G401.6 (cell line): ENCODE measurements around the gene SLC12A5.

ENCODE experiments used
- FAIRE-seq: peaks from 2 replicates; lab custom pipeline; 2012; peaks lifted over from hg19 to GRCh38; lab: Jason Lieb, UNC

The SLC12A5 gene

DNA sequence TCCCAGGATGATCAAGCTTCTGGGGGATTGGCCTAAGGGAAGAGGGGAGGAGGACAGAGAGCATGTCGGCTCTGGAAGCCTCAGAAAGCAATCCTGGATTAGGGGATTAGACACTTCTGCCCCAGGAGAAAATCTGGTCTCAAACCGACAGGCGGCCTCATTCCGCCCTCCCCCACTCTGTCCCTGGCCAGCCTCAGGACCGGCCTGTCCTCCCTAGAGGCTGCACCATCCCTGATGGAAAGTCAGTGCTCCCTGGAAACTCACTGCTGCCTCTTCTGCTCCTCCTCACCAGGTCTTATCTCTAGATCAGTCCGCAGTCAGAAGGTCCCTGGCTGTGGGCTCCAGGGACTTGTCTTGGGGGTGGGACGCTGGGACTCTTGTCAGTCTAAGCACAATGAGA is 905 bp upstream of the SLC12A5 start:
- no peak for FAIRE-seq

DNA sequence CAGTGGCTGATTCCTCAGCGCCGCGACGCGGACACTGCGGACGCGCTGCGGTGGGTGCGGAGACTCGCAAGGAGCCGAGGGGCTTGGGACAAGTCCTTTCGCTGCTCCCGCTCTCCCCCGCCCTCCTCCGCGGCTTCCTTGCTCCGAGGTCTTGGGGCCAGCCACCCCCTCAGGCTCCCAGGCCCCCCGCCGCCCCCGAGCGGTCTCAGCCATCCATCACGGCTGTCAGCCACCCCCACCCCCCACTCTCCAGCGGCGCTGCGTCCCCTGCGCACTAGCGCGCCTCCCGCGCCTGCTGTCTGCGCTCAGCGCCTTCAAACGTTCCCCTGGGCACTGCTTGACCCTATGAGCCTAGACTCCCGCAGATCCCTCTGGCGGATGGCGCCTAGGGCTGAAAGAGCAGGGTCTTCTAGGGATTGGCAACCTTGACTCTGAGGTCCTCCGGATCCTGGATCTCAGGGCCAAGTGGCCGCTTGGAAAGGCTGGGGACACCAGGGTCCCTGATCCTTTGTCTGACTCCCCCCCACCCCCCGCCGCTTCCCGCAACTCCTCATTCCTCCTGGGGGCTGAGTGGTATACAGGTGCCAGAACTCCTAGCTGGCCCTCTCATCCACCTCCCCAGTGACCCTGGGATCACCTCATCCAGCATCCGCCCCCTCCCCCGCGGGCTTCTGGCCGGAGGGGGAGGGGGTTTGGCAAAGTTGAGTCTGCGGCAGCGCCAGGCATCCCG is 1.4 kb downstream of the SLC12A5 start:
- FAIRE-seq = no peak

DNA sequence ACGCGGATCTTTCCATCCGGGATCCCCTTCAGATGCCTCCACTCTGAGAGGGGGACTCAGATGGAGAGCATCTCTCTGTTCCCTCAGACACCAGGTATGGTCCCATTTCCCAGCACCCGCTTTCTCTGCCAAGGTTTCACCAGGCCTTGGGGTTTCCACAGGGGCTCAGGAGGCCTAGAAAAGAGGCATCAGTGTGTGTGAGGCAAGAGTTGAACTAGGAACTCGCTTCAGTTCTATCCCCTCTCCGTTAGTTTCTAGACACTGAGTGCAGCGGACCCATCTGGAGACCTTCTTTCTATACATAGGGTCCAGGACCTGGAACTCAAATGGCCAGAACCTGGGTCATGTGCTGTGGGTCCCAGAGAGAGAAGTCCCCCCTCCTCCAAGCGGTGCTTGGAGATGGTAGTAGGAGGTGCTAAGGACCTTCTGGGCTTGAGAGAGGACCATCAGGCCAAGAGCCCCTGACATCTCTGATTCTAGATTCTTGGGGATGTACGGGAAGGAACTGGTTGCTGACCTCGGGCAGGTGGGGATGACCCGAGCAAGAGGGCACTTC is 2.1 kb downstream of the SLC12A5 start:
- no peak for FAIRE-seq

DNA sequence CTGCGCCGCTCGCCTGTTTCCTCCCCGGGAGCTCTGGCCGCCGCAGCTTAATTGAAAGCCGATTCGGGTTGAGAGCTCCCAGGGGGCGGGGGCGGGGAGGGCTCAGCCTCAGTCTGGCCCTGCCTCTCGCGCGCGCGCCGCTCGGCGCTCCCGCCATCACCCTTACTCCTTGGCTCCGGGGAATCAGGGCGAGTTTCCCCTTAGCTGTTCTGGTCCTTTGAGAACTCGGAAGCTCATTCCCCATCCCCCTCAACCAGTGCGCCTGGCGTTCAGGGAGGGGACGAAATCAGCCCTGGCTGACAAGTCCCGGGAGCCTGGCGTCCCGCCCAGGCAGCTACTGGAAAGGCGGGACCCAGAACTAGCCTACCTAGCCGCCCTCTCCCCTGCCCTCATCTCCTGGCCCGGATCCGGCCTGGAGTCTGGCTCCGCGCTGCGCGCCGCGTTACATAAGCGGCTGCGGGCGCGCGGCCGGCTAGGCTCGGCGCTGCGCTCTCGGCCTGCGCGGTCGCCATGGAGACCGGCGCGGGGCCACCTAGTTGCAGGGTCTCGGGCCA is 2.8 kb downstream of the SLC12A5 start:
- FAIRE-seq = no peak

DNA sequence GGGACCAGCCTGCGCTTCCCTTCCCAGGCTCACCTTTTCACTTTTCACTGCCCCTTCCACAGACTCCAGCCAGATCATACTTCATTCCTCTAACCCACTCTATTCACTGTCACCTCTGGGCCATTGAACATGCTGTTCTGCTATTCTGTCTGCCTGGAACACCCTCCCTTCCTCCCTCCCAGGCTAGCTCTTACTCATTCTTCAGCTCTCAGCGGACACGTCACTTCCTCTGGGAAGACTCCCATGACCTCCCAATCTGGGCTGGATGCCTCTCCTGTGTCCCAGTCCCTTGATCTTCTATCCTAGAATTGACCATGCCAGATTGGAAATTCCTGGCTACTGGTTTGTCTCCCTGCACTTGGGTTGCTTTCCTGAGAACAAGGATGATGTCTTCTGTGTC is 5.0 kb downstream of the SLC12A5 start:
- FAIRE-seq = no peak

DNA sequence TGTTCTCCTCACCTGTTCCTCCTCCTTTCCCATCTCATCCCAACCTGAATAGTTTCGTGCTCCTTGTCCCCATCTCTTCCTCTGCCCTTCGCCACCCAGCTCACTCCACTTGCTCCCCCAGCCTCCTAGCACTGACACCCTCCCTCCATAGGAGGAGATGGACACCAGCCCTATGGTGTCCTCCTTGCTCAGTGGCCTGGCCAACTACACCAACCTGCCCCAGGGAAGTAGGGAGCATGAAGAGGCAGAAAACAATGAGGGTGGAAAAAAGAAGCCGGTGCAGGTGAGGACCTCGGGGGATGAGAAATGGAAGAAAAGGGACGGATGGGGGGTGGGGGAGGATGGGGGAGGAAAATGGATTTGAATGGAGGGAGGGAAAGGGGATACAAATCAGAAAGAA is 6.2 kb downstream of the SLC12A5 start:
- FAIRE-seq = no peak

DNA sequence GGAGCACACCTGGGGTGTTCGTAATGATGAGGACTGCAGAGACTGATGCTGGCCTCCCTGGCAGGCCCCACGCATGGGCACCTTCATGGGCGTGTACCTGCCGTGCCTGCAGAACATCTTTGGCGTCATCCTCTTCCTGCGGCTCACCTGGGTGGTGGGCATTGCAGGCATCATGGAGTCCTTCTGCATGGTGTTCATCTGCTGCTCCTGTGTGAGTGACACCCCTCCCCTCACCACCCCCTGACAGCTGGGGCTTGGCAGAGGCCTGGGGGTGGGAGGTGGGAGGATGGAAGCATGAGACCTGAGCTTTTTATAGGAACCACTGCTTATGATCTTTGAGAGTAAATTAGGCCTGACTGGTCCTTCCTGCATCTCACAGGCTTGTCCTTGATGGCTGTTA is 6.7 kb downstream of the SLC12A5 start:
- no peak for FAIRE-seq

DNA sequence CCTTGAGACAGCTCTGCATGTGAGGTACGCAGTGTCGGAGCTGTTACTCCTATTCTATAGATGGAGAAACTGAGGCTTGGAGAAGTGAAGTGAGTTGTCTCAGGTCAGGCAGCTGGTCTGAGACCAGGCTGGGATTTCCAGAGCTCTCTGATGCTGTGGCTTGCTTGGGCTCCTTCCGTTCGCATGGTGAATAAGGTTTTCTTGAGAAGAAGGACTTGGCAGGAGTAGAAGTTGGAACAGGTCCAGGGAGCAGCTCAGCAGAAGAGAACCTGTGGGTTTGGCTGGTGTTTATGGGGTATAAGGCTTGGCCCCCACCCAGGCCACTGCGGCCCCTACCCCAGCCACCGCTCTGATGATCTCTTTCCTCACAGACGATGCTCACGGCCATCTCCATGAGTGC is 7.4 kb downstream of the SLC12A5 start:
- no peak for FAIRE-seq

DNA sequence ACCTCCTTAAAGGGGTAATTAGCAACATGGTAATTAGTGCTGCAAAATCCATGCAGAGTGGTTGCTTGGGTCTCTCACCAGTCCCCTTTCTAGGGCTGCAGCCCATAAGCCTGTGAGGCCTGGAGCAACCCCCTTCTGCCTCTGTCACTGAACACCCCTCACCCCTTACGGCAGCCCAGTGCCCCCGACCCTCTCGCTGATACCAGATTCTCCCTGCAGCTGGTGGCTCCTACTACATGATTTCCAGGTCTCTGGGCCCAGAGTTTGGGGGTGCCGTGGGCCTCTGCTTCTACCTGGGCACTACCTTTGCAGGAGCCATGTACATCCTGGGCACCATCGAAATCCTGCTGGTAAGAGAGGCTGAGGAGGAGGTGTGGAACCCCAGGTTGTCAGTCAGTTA is 8.0 kb downstream of the SLC12A5 start:
- no peak for FAIRE-seq

DNA sequence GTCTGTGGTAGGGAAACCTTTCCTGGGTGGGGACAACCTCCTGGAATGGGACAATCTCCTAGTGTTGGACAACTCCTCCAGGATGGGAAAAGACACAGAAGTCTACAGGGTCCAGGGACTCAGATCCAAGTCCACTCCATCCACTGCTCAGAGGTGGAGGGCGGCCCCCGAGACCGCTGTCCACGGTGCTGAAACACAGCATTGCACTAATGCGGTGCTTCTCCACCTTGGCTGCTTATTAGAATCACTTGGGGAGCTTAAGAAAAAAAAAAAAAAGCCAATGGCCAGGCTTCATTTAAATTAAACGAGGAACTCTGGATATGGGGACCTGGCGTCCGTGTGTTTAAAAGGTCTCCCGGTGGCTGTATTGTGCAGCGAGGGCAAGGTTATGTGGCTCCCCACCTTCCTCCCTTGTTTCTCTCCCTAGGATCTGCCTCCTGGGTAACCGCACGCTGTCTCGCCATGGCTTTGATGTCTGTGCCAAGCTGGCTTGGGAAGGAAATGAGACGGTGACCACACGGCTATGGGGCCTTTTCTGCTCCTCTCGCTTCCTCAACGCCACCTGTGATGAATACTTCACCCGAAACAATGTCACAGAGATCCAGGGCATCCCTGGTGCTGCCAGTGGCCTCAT is 12.0 kb downstream of the SLC12A5 start:
- FAIRE-seq = no peak

DNA sequence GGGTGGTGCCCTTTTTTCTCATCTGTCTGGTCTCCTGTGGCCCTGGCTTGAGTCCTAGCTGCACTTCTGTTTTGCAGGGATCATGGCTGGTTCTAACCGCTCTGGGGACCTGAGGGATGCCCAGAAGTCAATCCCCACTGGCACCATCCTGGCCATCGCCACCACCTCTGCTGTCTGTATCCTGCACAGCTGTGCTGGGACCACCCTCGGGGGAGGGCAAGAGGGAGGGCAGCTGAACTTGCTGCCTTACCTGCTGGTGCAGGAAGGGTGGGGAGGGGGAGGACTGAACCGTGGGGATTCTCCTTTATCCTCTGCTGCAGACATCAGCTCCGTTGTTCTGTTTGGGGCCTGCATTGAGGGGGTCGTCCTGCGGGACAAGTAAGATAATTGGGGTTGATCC is 14.5 kb downstream of the SLC12A5 start:
- FAIRE-seq = no peak

DNA sequence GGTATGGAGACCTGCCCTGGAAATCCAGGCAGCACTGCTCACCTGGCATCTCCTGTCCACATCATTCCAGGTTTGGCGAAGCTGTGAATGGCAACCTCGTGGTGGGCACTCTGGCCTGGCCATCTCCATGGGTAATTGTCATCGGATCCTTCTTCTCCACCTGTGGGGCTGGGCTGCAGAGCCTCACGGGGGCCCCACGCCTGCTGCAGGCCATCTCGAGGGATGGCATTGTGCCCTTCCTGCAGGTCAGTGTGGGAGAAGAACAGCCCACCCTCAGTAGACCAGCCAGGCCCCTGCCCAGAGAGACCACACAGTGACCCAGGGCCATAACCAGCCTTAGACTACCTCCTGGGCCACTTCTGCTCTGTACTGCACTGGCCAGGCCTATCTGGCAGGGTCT is 15.9 kb downstream of the SLC12A5 start:
- no peak for FAIRE-seq

DNA sequence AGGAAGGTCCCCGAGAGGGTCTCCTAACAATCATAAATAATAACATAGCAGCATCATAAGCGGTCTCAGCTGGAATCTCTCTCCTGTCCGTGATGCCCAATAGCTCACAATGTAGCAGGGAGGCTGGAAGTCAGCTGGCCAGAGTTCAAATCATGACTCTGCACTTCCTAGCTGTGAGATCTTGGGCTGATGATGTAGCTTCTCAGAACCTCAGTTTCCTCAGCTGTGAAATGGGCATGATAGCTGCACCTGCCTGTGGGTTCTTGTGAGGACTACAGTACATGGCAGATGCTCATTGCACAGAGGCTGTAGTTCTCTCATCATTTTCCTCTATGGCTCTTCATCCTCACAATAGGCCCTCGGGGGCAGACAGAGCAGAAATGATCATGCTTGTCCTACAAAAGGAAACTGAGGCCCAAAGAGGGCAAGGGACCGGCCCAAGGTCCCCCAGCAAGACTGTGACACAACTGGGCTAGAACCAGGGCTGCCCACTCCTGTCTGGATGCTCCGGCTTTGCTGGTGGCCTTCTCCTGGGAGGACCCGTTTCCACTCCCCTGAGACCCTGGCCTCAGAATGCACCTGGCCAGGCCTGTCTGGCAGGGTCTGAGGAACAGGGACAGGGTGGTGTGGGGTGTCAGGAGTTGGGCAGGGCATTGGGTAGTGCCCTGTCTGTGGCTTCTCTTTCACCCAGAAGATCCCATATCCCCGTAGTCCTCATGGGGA is 17.7 kb downstream of the SLC12A5 start:
- FAIRE-seq = no peak

DNA sequence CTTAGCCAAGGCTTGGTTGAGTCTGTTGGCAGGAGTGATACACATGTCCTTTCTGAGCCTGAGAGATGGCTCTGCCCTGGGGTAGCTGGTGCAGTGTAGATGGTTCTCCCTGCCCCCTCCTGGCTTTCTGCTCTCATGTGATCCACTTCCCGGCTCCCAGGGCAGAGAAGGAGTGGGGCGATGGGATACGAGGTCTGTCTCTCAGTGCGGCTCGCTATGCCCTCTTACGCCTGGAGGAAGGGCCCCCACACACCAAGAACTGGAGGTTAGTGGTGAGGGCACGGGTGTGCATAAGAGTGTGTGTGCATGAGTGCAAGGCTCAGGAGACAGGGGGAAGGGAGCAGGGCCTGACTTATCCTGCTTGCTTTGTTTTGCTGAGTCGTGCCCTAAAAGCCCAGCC is 18.8 kb downstream of the SLC12A5 start:
- no peak for FAIRE-seq

DNA sequence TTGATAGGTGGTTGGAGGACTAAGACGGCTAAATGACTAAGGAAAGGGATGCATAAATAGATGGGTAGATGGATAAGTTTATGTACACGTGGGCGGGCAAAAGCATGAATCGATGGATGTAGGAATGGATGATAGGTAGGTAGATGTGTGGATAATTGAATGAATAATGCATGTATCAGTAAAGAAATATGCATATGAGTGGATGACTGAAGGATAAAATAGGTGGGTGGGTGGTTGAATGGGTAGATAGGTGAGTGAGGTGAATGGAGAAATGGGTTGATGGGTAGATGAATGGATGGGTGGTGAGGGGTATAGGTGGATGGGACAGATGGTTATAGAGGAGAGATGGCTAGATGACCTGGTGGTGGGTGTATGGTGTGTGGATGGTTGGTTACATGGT is 20.2 kb downstream of the SLC12A5 start:
- no peak for FAIRE-seq

DNA sequence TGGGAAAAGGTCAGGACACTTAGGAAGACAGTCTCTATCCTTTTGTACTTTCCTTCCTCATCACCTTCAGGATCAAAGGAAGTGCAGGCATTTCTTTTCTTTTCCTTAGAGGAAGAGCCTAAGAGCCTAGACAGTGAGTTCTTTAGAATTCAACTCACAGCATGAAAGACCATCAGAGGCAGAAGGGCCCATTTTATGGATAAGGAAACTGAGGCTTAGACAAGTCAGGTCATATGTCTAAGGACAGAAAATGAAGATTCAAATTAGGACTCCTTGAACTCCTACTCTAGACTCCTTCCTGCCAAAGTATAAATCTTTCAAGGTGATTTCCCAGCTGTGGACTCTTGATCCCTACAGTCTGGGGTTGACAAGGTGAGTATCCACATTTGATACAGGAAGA is 20.8 kb downstream of the SLC12A5 start:
- FAIRE-seq = no peak

DNA sequence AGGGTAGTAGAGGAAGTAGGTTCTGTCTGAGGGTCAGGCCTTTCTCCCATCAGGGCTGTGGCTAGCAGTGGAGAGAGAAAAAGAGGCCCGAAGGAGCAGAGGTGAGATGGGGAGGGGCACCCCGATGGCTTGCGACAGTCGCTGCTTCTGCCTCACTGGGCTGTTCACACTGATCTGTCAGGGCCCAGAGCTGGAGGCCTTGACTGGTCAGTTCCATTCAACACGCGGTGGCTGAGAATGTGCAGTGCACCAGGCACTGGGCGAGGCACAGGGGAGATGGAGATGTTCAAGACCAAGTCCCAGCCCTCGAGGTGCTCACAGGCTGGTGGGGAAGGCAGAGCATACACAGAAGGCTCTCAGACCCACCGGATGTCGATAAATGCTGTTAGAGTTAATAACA is 21.4 kb downstream of the SLC12A5 start:
- FAIRE-seq = no peak

DNA sequence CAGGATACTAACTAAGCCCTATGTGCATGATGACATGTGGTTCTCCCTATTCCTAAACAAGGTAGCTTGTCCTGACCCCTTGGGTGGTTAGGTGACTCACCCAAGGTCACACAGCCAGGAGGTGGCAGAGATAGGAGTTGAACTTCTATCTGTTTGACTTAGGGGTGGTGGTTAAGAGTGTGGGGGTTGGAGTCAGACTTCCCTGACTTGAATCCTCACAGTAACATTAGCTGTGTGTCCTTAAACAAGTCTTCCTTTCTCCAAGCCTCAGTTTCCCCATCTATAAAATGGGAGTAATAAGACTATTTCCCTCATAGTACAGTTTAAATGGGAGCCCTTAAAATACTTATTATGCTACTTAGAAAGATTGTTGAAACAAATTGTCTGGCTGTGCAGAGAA is 21.9 kb downstream of the SLC12A5 start:
- FAIRE-seq = no peak

DNA sequence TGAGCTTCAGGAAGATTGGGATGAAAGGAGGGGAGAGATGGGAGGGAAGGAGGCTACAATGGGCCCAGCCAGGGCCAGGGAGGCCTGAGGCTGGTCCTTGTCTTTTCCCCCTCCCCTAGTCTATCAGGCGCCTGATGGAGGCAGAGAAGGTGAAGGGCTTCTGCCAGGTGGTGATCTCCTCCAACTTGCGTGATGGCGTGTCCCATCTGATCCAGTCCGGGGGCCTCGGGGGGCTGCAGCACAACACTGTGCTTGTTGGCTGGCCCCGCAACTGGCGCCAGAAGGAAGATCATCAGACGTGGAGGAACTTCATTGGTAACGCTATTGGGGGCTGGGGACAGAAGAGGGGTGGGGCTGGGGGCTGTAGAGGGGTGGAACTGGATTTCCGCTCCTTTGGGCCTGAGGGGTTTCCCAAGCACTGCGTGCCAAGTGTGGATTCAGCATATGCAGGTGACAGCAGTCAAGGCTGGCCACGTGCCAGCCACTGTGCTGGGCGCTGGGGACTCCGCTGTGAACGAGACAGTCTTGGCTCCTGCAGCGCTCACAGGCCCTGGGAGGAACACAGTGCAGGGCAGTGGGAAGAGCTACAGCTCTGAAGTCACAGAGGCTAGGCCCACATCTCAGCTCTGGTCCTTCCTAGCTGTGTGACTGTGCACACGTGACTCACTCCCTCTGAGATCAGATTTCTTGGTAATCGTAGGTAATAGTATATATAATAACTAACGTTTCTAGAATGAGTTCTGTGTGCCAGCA is 22.7 kb downstream of the SLC12A5 start:
- FAIRE-seq = no peak

DNA sequence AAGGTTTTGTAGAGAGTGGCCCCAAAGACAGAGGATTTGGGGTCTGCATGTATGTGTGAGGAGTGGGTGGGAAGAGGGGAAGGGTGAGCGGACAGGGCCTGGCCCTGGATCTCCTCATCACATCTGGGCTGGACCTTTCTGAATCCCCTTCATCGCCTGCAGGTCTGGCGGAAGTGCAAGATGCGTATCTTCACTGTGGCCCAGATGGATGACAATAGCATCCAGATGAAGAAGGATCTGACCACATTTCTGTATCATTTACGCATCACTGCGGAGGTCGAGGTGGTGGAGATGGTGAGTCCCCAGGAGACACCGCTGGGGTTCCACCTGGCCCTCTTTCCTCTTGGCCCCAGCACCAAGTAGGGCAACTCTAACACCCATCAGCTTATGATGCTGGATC is 24.4 kb downstream of the SLC12A5 start:
- FAIRE-seq = no peak

DNA sequence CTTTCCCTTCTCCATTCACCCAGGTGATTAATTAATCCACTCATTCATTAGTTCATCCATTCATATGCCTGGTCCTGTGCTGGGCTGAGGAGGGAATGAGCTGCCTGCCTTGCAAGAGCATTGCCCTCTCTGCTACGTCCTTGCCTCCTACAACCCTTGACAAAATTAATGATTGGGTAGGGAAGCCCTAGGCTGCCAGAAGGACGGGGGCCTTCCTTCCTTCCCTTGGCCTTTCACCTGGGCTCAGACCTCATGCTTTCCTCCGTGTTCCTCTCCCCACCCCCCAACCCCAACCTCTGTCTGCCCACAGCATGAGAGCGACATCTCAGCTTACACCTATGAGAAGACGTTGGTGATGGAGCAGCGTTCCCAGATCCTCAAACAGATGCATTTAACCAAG is 25.6 kb downstream of the SLC12A5 start:
- no peak for FAIRE-seq

DNA sequence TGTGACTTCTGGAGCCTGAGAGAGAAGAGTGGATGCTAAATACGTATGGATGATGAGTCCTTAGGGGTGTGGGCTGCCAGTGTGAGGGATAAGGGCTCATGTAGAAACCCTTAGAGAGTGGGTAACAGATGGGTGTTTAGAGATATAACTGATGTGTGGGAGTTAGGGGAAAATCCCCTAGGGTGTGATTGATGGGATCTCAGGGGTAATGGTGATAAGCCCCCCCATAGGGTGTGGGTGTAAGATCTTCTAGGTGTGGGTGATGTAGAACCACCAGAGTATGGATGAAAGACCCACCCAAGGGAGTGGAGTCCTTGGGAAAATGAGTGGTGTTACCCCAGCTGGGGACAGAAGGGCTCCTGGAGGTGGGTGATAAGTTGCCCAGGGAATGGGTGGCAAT is 26.3 kb downstream of the SLC12A5 start:
- FAIRE-seq = no peak
